ENCODE data around the gene MMP1.

MMP1 gene

DNA sequence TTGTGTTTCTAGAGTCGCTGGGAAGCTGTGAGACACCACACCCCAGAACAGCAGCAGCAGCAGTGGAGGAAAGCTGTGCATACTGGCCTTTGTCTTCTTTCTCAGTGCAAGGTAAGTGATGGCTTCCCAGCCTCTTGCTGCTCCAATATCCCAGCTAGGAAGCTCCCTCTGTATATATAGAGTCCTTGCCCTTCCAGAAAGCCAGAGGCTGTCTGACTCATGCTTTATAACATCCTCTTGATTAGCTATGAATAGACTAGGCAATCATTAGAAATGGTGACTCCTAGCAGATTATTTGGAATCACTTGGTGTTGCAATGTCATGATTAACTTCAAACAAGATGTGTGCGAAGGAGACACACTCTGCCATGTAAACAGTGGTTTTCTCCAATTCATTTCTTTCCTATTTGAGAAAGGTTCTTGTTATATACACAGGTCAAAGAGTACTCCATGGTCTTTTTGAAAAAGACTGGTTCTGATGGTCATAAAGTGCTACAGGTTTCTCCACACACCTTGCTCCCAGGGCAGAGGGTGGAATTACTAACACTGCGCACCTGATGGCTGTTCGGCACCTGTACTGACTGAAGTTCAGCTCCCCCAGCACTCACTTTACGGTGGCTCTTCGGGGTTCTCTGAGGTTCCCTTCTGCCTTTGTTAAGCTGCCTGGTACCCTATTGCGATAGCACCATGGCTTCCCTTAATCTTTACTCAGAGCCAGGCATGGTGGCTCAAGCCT, at the start of gene MMP1:
Gene MMP1 (minus strand): TSS at position 149 of the 735 bp plus-strand sequence. CDS start 68 bp downstream, at position 81.
- no peak for DNase-seq

DNA sequence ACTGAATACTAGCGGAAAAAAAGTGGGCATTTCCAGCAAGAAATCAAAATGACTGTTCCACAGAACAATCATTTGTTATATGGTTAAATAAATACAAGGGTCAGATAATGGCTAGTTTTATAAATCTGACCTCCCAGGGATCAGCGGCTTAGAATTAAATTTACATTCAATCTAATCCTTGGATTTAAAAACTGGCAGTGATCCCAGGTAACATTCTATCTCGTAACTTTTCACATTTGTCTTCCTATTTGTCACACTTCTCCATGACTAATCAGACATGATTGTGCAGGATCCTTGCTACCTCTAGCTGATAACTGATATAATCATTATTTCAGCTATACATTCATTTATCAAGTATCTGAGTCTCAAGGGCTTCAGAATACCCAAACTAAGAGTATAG, 48.3 kb upstream of the MMP1 start:
- no peak for DNase-seq

DNA sequence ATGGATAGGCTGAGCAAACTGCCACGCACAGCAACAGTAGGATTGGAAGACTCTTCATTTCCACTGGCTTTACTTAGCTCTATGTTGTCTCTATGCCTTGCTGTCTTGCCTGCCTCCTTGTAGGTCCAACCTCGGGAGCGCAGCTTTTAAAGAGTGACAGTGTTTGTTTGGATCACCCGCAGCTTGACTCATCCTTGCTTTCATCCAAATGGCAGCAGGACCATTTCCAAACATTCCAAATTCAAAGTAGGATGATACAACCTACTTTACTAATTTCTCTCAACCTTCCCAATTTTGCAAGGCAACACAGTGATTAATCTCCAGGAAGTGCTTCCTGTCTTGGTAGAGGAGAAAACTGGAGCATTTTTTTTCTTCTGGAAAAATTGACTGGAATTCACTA, 45.5 kb upstream of the MMP1 start, which contains the start of gene MMP3:
Gene MMP3 (minus strand): TSS at position 121 of the 400 bp plus-strand sequence. CDS start 63 bp downstream, at position 58.
- no peak for DNase-seq

DNA sequence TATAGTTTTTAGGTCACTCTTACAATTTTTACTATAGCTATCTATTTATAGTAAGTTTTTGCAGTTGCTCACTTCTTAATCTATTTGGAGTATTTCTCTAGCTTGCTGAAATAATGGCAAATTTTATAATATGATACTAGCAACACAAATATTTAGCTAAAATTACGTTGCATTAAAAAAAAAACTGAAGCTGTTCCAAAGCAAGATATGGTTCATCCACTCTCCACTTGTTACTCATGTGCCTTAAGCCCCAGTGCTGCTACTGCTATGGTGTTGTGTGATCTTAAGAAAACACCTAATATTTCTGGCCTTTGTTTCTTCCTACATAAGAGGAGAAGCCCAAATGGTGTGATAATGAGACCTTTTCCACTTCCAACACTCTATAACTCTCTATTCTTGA, 45.0 kb upstream of the MMP1 start:
- DNase-seq: no peak

DNA sequence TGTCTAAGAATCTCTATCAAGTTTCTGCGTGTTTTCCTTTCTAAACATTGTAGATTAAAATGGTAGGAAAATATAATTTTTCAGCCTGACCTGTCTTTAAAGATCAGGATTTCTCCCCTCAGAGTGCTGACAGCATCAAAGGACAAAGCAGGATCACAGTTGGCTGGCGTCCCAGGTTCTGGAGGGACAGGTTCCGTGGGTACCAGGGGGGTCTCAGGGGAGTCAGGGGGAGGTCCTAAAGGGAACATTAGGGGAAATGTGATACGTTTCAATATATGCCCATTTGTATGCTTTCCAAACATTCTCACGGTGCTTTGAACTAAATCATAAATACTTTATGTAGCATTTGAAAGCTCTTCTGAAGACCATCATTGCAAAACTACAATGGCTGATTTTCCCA, 42.1 kb upstream of the MMP1 start:
- DNase-seq: no peak

DNA sequence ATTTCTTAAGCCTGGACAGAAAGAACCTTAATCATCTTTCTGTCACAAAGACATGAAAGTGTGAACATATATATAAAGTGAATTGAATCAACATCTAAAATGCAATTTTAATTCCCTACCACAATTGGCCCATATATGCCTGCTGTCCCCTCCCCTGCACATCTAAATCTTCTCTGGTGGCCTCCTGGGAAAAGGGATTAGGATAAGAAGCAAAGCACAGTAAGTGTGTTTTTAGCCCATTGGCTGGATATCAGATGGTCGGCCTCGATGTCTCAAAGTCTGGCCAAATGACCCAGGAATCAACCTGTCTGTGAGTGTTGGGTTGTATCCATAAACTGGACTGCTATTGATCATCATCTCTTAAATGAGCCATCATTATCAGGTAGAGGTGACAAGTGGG, 39.7 kb upstream of the MMP1 start:
- no peak for DNase-seq

DNA sequence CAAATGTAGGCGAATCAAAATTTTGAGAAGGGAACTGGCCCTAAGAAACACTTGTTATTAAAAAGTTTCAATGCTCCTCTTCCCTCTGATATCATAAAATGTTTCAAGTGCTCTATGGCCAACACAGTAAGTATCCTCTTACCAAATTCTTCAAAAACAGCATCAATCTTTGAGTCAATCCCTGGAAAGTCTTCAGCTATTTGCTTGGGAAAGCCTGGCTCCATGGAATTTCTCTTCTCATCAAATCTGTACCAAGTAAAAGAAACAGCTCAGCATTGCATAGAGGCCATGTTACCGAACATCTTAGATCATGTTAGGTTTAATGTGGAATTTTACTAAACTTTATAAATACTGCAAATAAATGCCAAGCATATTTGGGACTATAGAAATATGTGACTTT, 39.2 kb upstream of the MMP1 start:
- no peak for DNase-seq

DNA sequence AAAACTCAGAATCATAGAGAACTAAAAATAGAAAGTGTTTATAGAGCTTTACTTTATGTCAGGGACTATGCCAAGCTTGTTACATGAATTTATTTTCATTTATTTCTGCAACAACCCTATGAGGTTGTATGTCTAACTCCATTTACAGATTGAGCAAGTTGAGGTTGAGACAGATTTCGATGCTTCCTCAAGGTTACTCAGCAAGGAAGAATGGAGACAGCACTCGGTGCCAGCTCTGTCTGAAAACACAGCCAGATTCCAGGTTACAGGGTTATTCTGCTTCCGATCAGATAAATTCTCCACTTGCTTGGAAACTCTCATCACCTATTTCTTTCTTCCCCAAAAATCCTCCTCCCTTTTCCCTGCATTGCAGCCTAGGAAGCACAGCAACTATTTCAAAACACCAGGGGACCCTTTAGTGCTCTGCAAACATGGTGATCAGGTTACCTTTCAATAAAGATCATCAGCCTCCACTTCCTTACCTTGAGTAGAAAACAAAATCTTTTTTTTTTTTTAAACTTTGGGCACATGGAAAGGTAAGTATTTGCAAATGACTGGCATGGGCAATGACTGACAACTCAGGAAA, 38.4 kb upstream of the MMP1 start:
- no peak for DNase-seq

DNA sequence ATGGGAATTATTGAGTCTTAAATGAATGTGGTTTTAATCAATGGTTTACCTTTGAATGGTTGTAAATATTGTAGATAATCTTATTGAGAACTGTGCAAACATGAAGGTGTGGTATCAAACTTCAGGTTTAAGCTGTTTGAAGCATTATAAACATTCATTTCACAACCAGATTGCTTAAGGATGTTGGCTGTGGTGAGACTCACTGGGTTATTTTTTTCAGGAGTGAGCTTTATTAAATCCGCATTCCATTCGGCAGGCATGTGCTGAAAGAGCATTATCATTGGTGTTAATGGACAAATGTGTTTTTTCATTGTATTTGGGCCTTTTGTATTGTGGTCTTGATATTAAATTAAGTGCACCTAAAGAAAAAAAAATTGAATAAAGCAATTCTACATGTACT, 35.8 kb upstream of the MMP1 start:
- no peak for DNase-seq

DNA sequence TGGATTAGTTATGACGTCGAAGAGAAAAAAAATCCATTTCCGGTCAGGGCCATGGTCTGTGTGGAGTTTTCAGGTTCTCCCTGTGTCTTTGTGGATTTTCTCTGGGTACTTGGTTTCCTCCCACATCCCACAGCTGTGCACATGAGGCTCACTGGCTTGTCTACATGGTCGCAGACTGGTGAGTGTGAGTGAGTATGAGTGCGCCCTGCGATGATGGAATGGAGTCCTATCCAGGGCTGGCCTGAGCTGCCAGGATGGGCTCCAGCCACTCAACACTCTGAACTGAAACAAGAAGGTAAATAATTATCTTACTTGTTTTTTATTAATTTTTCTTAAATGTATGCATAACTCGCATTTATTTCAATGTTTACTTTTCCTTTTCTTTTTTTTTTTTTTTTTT, 34.7 kb upstream of the MMP1 start:
- DNase-seq: no peak

DNA sequence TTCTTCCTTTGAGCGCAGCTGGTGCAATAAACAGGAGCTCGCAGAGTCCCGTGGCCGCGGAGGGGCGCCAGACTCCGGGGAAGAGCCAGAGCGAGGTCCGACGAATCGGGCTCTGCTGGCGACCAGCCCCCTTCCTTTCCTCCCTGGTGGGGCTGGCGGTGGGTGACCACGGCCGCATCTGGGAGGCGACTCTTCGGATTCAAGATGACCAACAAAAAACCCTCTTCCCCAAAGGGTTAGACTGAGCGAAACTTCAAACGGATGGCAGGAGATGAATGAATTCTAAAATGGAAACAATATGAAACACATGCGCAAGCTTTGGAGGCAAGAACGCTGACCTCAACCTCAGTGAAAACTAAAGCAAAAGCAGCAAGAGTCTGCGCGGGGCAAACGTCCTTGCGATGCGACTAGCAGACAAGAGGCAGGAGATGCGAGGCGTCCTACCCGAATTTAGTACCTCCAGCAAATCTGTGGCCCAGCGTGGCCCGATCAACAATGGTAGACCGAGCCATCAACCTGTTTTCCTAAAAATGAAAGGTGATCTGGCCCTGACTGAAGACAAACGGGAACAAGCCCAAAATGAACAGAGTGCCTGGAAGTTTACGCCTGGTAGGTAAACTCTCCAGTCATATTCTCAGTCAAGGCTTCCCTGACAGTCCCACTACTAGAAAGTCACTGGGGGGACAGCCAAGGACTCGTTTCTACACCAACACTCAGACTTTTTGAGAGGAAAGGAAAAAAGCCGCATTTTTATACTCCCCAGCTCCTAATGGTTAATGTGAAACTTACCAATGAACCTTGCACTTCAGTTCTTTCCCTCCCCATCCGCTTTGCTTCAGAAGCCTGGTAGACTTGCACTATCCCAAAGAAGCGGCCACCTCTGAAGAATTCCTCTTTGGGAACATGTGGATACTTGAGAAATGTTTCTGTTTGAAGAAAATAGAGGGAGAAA, 33.8 kb upstream of the MMP1 start:
- peak; percentile 85 for DNase-seq

DNA sequence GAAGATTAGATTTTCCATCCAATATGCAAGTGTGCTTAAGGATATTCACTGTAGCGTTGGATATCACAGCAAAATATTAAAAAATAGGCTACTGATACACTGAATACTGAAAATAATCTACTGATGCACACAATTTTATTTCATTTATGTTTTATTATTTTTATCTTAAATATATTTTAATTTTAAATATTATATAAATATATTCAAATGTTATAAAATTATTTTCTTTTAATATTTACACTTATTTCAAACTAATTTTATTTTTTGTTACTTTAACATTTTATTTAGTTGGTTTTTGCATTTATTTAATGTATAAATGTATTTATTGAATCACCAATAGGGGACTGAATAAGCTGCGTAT, 33.1 kb upstream of the MMP1 start:
- no peak for DNase-seq

DNA sequence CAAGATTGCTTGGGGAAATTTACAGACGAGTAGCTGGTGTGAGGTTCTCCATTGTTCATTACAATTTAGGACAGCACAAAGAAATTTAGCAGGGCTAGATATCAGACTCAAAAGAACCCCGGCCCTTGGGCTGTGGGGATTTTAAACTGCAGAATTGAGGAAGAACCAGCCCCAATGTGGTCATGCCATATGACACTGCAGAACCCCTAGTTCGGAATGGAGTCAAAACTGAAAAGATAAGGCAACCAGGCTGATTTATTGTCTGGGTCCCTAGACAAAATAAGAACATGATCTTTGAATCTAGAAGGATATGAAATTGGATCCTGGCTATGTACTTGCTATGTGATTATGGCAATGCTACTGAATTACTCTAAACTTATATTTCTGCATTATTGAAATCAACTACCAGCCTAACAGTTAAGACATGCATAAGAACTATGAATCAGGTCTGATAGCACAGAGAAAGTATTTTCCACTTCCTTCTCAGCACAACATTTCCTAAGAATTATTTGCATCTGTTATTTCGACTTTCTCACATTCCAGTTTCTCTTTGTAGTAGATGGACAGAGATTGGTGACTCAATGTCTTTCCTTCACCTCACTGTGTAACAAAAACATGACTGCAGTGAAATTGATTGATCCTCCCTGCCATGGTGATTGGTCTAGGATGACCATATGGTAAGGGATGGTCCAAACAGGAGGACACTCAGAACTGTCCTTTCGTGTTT, 32.2 kb upstream of the MMP1 start:
- DNase-seq: no peak

DNA sequence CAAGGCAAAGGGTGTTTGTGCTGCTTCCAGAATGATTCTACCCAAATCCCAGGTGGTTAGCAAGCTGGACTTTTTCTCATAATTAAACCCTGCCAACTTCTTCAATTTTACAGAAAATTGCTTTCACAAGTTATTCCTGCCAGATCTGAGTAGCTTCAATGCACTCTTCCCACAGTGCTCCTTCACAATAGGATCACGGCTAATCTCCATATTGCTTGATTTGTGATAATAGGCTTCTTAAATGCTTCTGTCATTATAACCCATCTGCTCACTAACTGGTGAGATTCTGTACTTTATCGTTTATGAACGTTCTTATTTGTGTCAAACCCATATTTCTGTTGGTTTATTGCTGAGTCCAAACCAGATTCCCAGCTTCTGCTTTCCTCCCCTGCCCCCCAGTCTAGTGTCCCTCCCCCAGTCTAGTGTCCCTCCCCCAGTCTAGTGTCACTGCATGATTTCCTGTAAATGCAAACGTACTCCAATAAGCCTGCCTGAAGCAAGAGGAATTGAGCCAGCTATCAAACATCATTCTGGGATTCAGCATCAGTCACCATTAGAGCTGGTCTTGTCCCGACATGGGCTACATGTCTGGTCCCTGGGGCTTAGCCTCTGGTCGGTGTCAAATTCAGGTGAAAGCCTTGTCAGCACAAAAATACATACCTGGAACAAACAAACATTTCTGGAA, 31.5 kb upstream of the MMP1 start:
- DNase-seq: no peak

DNA sequence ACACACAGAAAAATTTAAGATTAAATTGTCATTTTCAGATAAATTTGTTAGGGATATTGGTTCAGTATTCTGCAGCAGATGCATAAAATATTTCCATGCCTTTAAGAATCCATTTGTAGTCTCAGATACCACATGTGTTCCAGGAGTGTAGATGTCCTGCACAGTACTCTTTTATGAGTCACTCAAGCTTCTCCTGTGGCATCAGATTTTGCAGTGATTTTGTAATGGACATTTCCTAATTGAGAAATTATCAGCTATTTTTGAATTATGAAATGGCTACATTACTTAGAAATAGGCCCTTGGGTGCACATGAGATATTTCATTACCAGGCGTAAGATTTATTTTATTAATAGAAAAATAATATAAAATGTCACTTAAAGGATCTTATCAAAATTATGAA, 26.6 kb upstream of the MMP1 start:
- no peak for DNase-seq

DNA sequence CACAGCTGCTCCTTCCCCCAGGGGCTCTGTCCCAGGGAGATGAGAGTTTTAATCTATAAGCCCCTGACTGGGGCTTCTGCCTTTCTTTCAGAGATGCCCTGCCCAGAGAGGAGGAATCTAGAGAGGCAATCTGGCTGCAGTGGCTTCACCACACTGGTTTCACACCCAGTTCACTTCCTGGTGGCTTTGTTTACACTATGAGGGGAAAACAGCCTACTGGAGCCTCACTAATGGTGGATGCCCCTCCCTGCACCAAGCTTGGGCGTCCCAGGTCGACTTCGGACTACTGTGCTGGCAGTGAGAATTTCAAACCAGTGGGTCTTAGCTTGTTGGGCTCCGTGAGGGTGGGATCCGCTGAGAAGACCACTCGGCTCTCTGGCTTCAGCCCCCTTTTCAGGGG, 21.5 kb upstream of the MMP1 start:
- DNase-seq: no peak

DNA sequence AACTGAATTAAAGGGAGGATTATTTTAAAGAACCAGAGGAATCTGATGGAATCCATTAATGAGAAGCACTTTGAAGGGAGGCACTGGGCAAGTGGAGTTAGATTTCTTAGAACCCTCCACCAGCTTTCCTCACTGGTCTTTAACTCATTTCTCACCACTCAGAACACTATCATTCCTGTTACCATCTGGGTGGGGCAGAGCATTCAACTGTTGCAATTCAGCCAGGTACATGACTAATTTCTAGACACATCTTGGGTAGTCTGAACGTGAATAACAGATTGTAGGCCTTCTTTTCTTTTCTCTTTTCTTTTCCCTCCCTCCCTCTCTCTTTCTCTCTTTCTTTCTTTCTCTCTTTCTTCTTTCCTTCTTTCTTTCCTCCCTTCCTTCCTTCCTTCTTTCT, 15.5 kb upstream of the MMP1 start:
- DNase-seq: no peak

DNA sequence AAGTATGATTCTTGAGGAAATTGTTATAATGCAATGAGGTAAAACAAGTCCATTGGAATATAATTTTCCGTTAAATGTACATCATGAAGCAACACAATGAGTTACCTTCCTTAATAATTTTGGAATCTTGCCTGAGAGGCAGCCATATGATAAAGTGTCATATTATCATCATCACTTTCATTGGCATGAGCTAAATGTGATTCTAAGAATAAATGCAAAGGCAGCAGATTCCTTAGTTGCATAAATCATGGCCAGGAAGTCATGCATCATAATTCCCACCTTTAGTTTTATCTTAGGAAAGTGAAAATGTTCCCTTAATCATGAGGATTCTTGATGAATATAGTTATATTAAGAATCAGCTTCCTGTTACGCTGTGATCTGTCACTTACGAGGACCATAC, 14.2 kb upstream of the MMP1 start:
- DNase-seq: no peak

DNA sequence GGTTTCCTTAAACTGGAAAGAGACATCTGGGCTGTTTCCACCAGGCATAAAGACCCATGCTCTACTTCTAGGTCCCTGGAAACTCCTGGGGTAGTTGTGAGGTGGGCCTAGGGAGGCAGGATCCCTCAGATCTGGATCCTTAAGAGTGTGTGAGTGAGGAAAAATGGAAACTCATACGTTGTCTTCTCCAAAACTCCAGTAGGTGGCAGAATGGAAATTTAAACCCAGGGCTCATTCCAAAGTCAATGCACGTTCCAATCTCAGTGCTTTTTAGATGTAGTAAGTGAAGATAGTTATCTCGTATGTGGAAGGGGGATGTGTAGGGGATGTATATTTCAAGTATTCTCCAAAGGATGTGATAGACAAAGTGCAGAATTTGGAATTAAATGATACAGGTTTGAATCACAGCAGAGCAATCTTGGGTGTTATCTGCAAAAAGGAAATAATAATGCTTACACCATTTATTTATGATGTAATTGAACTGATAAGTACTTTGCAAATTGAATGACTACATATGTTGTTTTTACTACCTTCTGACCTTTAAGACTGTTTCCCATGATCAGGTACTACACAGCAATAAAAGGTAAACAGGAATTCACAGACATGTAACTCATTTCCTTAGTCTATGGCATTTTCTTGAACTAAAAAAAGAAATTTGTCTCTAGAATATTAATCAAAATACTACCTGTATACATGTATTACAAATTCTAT, 13.1 kb upstream of the MMP1 start:
- no peak for DNase-seq

DNA sequence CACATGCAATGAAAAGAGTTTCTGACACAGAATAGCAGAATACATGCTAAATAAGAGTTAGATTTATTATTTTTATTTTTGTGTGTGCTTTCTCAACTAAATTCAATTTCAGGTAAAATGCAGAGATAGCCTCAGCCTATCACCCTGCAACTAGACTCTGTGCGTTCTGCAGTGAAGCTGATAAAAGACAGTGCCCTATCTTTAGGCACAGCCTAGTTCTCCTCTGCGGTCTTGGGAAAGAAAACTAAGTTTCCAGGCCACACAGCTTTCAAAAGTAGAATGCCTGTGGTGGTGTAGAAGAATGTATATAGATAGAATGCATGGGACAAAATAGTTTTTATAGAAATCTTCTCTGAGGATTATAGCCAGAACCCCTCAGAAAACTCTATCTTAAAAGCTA, 12.0 kb upstream of the MMP1 start:
- DNase-seq: no peak

DNA sequence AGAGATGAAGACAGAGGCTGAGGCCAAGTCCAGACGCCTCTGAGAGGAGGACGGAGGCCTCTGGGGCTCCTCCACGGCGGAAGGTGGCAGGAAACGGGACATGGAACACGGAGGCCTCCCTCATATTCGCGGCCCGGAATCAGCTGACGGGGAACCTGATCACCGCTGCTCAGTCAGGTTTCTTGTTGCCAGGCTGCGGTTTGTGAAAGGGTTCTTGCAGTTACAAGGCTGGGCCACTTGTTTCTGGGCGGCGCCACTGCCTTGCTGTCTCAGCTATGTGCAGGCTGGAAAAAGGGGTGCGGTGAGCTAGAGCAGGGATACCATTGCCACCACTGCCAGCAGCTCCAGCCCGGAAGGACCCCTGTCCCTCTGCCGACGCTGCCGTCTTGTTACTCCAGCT, 10.0 kb upstream of the MMP1 start:
- DNase-seq: no peak

DNA sequence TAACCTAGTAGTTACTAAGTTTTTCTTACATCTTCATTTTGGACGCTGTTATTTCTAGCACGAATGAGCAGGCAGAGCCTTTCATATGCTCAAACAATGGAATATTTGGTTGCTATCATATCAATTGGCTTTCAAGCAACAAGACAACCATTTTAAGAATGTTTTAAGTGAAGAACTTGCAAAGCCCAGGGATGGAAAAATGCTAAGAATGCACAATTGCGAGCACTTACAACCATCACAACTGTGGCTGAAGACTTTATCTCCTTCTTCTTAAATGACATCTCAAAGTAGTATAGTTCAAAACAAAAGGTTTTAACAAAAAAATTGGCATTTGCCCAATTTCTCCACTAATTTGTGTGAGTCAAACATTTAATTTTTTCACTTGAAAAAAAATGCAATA, 8.3 kb upstream of the MMP1 start:
- DNase-seq: no peak
